HUES64 (cell line): ENCODE results near the gene DEPDC1B.
"Not testable (repeated sequence)": the region's sequence is repeated elsewhere in the genome, so short reads cannot be mapped to it uniquely, and the experiment has no call there.

Source experiments
- H3K27ac ChIP-seq: 2 replicates; pipeline ENCODE4 v1.7.0; 2013; ENCODE audit warnings: low read depth, low read length, inconsistent platforms
- H3K27me3 ChIP-seq: 2 replicates; pipeline ENCODE4 v1.6.1; 2013; ENCODE audit warnings: mild to moderate bottlenecking, low read length; ENCODE audit not compliant: insufficient read depth
- H3K36me3 ChIP-seq: 2 replicates; pipeline ENCODE4 v1.6.1; 2013; ENCODE audit warnings: mild to moderate bottlenecking, low read length; ENCODE audit not compliant: insufficient read depth
- H3K4me1 ChIP-seq: 2 replicates; pipeline ENCODE4 v1.6.1; 2013; ENCODE audit warnings: mild to moderate bottlenecking, low read length, moderate library complexity; ENCODE audit not compliant: insufficient read depth
- H3K4me3 ChIP-seq: 2 replicates; pipeline ENCODE4 v1.5.1; 2013; ENCODE audit warnings: mild to moderate bottlenecking, low read length, moderate library complexity
- H3K9ac ChIP-seq: 2 replicates; pipeline ENCODE4 v1.6.1; 2013; ENCODE audit warnings: mild to moderate bottlenecking, low read depth, low read length
- H3K9me3 ChIP-seq: 2 replicates; pipeline ENCODE4 v1.6.1; 2013; ENCODE audit warnings: low read depth, low read length; ENCODE audit not compliant: insufficient read depth
- WGBS: fragments of 150-250, 120-280 bp; methylation state at CpG from one replicate; pipeline ENCODE4 v1.1.7; 2013; ENCODE audit warnings: missing lambda C conversion rate; 5-methylcytosine and 5-hydroxymethylcytosine counted together

DEPDC1B gene

GRCh38 chr5:60698336-60698735, 1.6 kb downstream of the DEPDC1B start:
- peaks cover 3% of the 10 kb centered on the region; the same call in 1 of the 2 replicates for H3K27me3 ChIP-seq
- 95% methylated on average over 7 of the region's 7 CpGs for WGBS
- H3K36me3 ChIP-seq, result peaks cover 12% of the 10 kb centered on the region
- H3K27ac ChIP-seq, result no peak overlapping the region
- peaks cover 4% of the 10 kb centered on the region; the same call in 1 of the 2 replicates for H3K9me3 ChIP-seq
- H3K4me1 ChIP-seq, result peaks cover 9% of the 10 kb centered on the region
- H3K4me3 ChIP-seq, result 0 out of 2 replicates have a peak overlapping the region, but pooled peaks have one; percentile 15
- no peak overlapping the region for H3K9ac ChIP-seq

- peaks cover 32% of the 10 kb centered on the region for H3K36me3 ChIP-seq
- peaks cover 2% of the 10 kb centered on the region; the same call in 1 of the 2 replicates for H3K9me3 ChIP-seq
- H3K9ac ChIP-seq, result no peak overlapping the region
- H3K4me1 ChIP-seq, result peaks cover 13% of the 10 kb centered on the region
- WGBS, result 96% methylated on average over 3 of the region's 4 CpGs
- no peak overlapping the region for H3K27ac ChIP-seq
- H3K4me3 ChIP-seq, result no peak overlapping the region
- no peaks in the 10 kb centered on the region for H3K27me3 ChIP-seq
Observed at GRCh38 chr5:60690326-60690725, 9.6 kb downstream of the DEPDC1B start.

- H3K27ac ChIP-seq, result no peak overlapping the region
- no peak overlapping the region for H3K9ac ChIP-seq
- H3K27me3 ChIP-seq, result no peaks in the 10 kb centered on the region
- no peaks in the 10 kb centered on the region for H3K9me3 ChIP-seq
- H3K4me1 ChIP-seq, result peaks cover 16% of the 10 kb centered on the region
- WGBS, result 92% methylated on average over 1 of the region's 1 CpG
- peaks cover 31% of the 10 kb centered on the region for H3K36me3 ChIP-seq
- no peak overlapping the region for H3K4me3 ChIP-seq
Observed at GRCh38 chr5:60688980-60689379, 11.0 kb downstream of the DEPDC1B start.

GRCh38 chr5:60687927-60688720, 11.8 kb downstream of the DEPDC1B start:
- Histone ChIP-seq H3K27ac (no peak overlapping the region), H3K9ac (no peak overlapping the region), H3K36me3 (peaks cover 30% of the 10 kb centered on the region), H3K4me1 (peaks cover 16% of the 10 kb centered on the region), H3K4me3 (no peak overlapping the region), H3K9me3 (no peaks in the 10 kb centered on the region), H3K27me3 (no peaks in the 10 kb centered on the region)
- 83% methylated on average over 3 of the region's 3 CpGs for WGBS

GRCh38 chr5:60686157-60686556, 13.8 kb downstream of the DEPDC1B start:
- H3K27me3 ChIP-seq, result no peaks in the 10 kb centered on the region
- no peak overlapping the region for H3K9ac ChIP-seq
- peaks cover 33% of the 10 kb centered on the region for H3K36me3 ChIP-seq
- H3K4me1 ChIP-seq, result peaks cover 11% of the 10 kb centered on the region
- H3K27ac ChIP-seq, result no peak overlapping the region
- no peaks in the 10 kb centered on the region for H3K9me3 ChIP-seq
- no peak overlapping the region for H3K4me3 ChIP-seq
- WGBS, result 92% methylated on average over 4 of the region's 4 CpGs

GRCh38 chr5:60685700-60686099, 14.3 kb downstream of the DEPDC1B start:
- no peaks in the 10 kb centered on the region for H3K9me3 ChIP-seq
- no peak overlapping the region for H3K27ac ChIP-seq
- 92% methylated on average over 2 of the region's 2 CpGs for WGBS
- H3K4me1 ChIP-seq, result peaks cover 11% of the 10 kb centered on the region
- H3K36me3 ChIP-seq, result peaks cover 34% of the 10 kb centered on the region
- H3K4me3 ChIP-seq, result no peak overlapping the region
- no peak overlapping the region for H3K9ac ChIP-seq
- H3K27me3 ChIP-seq, result no peaks in the 10 kb centered on the region

- no peak overlapping the region for H3K27ac ChIP-seq
- no peaks in the 10 kb centered on the region for H3K27me3 ChIP-seq
- no peak overlapping the region for H3K4me3 ChIP-seq
- H3K9ac ChIP-seq, result no peak overlapping the region
- peaks cover 11% of the 10 kb centered on the region for H3K4me1 ChIP-seq
- WGBS, result 96% methylated on average over 6 of the region's 6 CpGs
- no peaks in the 10 kb centered on the region for H3K9me3 ChIP-seq
- peaks cover 37% of the 10 kb centered on the region for H3K36me3 ChIP-seq
Observed at GRCh38 chr5:60685028-60685427, 14.9 kb downstream of the DEPDC1B start.

- WGBS, result 100% methylated on average over 3 of the region's 5 CpGs
- H3K9me3 ChIP-seq, H3K27me3 ChIP-seq, H3K4me3 ChIP-seq, H3K27ac ChIP-seq, H3K9ac ChIP-seq: not testable (repeated sequence)
- Histone ChIP-seq H3K4me1 (peaks cover 11% of the 10 kb centered on the region), H3K36me3 (peaks cover 39% of the 10 kb centered on the region)
Observed at GRCh38 chr5:60682007-60682406, 18.0 kb downstream of the DEPDC1B start.

GRCh38 chr5:60679816-60680215, 20.1 kb downstream of the DEPDC1B start:
- H3K27me3 ChIP-seq, result no peaks in the 10 kb centered on the region
- no peak overlapping the region for H3K9ac ChIP-seq
- H3K36me3 ChIP-seq, result peaks cover 18% of the 10 kb centered on the region
- H3K4me3 ChIP-seq, result no peak overlapping the region
- H3K27ac ChIP-seq, result no peak overlapping the region
- no CpG with 5 or more reads among the region's 2 CpGs for WGBS
- no peaks in the 10 kb centered on the region for H3K9me3 ChIP-seq
- peaks cover 6% of the 10 kb centered on the region; the same call in 1 of the 2 replicates for H3K4me1 ChIP-seq

GRCh38 chr5:60677850-60678664, 21.9 kb downstream of the DEPDC1B start:
- Histone ChIP-seq H3K36me3 (peaks cover 17% of the 10 kb centered on the region; the same call in 1 of the 2 replicates), H3K9ac (no peak overlapping the region), H3K27ac (no peak overlapping the region), H3K27me3 (no peaks in the 10 kb centered on the region), H3K4me1 (peaks cover 17% of the 10 kb centered on the region), H3K9me3 (no peaks in the 10 kb centered on the region), H3K4me3 (no peak overlapping the region)
- 80% methylated on average over 4 of the region's 6 CpGs for WGBS

- Histone ChIP-seq H3K9ac (no peak overlapping the region), H3K27ac (no peak overlapping the region), H3K27me3 (no peaks in the 10 kb centered on the region), H3K4me3 (no peak overlapping the region), H3K4me1 (peaks cover 11% of the 10 kb centered on the region; the same call in 1 of the 2 replicates), H3K36me3 (peaks cover 6% of the 10 kb centered on the region; the same call in 1 of the 2 replicates), H3K9me3 (no peaks in the 10 kb centered on the region)
- WGBS, result 95% methylated on average over 1 of the region's 1 CpG
Observed at GRCh38 chr5:60675286-60675685, 24.7 kb downstream of the DEPDC1B start.
